A172 (cell line): ENCODE data around the gene GALNT14. TPM values are rescaled to one million over a fixed set of nuclear protein-coding genes. Genes with fewer than 3 reads are reported as not detected.

Experiments used
- total RNA-seq: library from RNA; depleted of rRNA; stranded (reverse); fragments of >200 nt; shearing (Covaris generic); gene quantifications from 2 replicates; pipeline ENCODE4 v1.2.3, GENCODE V29; 2014; rRNA removed

The GALNT14 gene
- total RNA-seq, 1 experiment from 2014 or later = not detected

Other genes with a start within 250 kb of the GALNT14 start
- not detected in 2 replicates for gene CAPN14, start 79.1 kb upstream of the GALNT14 start, total RNA-seq
- 3.2 and 4.0 TPM in 2 replicates for gene EHD3, start 95.7 kb upstream of the GALNT14 start, total RNA-seq